NOMO-1 treated with dmso at 0.1 percent for 144 hours (cell line): Measurements from ENCODE around the gene PTPRU.

Experiments used
- DNase-seq: peaks from one replicate; lab custom pipeline; 2025; ENCODE audit not compliant: unreplicated experiment; lab: John Stamatoyannopoulos, UW

Gene PTPRU

DNA sequence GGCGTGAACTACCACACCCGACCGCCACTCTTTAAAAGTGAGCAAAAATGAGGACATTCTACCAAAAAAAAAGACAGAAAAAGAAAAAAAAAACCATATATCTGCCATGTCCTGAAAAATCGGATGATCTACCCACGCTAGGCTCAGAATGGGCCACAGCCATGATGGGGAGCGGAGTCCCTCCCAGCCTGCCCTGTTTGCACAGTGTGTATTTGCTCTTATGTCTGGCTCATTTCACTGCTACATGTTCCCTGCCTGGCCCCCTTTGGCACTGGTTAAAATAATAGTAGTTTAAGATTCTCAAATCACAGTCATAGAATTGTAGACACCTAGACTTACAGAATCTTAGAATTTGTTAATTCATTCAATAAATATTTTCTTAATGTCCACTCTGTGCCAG, 121.9 kb downstream of the PTPRU start:
- no peak for DNase-seq

DNA sequence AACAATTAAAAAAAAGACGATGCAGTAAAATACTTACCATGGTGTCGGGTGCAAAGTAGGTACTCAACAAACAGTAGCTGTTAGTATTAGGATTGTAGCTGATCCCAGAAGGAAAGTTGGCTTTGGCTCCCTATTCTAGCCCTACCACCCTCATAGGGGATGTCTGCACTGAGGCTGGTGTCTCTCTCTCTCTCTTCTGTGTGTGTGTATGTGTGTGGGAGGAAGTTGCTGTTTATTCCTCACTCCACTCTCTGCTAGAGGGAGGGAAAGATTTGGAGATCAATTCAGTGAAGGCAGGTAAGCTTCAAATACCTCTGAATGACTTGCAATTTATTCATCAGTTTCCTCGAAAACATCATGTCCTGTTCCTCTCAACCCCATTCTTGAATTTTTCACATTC, 124.4 kb downstream of the PTPRU start:
- no peak for DNase-seq

DNA sequence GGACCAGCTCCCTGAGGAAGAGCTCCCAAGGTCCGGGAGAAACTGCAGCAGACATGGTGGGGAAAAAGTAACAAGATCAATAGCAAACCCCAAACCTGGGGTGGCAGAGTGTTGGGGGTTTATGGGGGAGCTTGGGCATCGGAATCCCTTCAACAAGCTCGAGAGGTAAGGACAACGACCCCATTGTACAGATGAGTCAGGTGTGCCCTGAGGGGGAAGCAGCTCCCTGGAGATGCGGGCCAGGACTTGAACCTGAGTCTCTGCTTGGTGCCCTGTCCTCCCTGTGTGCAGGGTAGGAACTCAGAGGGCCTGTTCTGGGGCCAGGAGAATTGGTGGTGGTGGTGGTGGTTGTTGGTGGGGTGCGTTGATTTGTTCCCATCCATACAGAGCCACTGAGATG, 125.4 kb downstream of the PTPRU start:
- no peak for DNase-seq

DNA sequence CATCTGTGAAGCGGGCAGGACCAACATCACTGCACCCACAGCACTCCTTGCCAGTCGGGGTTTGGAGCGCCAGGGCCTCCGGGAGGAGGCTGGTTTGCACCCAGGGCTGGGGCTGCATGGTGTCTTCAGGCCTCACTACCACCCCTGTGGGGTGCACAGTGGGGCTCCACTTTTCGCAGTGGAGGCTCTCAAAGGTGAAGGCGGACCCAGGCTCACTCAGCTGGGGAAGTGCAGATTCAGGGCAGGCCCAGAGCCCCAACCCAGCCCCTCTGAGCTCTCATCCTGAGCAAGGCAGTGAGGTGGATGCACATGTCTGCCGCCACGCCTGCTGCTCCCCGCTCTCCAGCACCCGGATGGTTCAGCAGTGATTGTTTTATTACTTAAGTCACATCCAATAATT, 125.8 kb downstream of the PTPRU start:
- DNase-seq: no peak

DNA sequence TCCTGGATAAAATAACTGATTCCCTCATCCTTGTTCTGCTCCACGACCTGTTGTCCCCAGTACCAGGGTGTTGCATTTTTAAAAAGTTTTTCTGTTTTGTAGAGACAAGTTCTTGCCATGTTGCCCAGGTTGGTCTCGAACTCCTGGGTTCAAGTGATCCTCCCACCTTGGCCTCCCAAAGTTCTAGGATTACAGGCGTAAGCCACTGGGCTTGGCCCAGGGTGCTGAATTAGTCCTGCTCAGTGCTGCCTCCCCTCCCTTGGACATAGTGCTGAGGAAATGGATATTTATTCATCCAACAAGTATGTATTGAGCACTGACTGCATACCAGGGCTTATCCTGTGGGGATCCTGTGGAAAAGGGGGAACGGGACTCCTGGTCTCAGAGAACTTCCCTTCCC, 126.4 kb downstream of the PTPRU start:
- no peak for DNase-seq

DNA sequence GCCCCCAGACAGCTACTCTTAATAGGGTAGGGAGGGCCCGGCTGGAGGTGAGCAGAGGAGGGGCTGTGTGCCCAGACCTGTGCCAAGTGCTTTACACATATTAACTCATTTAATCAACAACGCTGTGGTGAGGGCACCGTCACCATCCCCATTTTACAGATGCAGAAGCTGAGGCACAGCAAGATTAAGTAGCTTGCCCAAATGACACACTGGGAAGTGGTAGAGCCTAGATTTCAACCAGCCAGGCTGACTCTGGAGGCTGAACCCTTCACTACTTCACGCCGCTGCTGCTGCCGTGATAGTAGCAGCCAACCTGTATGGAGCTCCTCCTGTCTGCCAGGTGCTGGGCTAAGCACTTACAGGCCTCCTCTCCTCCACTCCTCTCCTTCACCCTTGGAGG, 127.2 kb downstream of the PTPRU start:
- no peak for DNase-seq

DNA sequence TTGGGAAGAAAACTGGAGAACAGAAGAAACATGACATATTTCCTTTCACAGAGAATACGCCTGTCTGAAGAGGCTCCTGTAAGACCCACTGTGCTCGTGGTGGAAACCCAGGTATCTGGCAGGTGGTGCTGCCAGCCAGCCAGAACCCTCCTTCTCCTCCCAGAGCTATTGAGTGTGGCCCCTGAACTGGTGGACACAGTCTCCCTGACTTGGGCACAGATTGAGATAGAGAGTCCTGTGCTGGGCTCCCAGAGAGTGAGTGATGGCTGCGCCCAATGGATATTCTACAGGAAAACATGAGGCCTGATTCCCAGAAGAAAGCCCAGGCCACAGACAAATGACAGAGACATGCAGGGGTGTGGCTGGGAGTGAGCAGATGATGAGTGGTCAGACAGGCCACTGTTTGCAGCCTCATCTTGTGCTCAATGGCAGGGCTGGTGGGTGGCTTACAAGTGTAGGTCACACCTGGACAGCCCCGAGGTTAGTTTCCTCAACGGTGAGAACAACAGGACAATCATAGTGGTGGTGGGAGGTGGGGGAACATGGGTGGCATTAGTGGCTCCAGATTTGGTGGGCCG, 127.9 kb downstream of the PTPRU start:
- DNase-seq: no peak

DNA sequence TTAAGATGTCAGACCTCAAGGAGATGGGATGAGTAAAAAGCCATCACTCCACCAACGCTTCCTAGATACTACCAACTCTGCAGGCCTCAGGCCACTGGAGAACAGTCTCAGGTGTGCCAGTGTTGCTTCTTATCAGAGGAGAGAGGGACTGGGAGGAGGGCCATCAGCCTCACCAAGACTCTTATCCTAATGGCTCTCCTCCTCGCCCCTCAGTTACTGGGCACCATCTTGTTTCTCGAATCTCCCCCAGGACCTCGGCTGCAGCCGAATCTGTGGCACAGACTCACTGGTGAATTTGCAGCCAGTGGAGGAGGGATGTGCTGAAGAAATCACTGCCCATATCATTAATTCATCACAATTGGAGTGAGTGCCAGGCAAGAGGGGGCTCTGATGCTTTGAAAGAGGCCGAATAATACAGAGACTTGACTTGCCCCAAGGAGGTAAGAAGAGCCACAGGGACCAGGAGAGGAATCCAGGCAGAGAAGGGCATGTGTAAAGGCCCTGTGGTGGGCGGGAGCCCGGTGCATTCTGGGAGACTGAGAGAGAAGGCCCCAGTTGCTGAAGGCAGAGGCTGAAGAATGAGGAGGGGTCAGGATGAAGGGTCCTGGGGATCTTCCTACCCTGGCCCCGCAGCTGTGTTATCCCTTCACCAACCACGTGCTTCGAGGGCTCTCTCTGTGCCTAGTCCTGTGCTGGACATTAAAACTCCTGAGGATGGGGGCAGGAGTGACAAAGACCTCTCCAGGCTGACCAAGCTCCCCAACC, 129.8 kb downstream of the PTPRU start:
- DNase-seq: no peak

DNA sequence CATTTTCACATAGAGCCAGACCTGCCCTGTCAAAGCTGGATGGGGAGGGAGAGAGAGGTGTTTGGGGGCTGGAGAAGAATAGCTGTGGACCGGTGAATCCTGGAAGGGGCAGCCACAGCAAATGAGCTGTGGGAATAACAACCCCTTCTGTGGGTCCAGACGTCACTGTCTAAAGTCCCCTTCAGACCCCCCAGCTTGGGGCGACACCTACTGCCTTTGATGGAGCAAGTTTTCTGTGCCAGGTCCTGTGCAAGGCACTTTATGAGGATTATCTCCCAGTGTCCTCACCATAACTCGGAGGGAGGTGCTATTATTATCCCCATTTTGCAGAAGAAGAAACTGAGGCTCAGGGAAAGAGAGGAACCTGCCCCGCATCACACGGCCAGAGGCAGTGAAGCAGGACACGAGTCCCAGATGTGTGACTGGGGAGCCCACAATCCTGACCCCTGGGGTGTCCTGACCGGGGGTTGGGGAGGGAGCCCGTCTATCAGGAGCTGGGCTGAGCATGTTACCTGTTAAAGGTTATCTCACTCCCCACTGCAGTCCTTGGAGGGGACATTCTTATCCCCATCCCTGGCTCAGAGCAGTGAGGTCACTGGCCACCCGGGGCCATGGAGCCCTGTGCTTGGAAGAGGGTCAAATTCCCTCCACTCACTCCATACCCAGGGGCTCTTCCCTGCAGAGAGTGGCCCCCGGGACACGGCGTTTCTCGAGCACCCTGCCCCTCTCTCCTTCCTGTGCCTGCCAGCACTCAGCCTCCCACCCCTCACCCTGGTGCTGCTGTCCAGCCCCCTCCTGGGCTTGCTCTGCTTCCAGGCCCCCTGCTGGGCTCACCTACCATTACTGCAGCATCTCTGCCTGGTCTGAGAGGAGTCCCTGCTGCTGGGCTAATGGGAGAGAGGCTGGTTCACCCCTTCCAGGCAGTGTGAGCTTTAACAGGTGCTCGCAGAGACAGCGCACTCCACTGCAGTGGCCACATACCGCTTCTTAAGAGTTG, 132.9 kb downstream of the PTPRU start:
- no peak for DNase-seq

DNA sequence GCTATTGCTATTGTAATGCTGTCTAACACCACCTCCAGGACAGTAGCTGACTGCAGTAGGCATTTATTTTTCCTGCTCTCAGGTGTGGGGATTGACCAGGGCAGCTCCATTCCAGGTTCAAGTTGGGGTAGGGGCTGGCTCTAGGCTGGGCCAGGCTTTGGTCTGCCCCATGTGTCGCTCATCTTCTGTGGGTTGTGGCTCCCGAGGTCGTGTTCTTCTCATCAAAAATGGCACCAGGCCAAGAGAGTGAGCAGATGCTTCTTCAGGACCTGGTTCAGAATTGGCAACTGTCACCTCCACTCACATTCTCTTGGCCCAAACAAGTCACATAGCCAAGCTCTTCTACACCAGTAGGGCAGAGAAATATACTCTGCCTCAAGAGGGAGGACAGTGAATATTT, 133.7 kb downstream of the PTPRU start:
- no peak for DNase-seq

DNA sequence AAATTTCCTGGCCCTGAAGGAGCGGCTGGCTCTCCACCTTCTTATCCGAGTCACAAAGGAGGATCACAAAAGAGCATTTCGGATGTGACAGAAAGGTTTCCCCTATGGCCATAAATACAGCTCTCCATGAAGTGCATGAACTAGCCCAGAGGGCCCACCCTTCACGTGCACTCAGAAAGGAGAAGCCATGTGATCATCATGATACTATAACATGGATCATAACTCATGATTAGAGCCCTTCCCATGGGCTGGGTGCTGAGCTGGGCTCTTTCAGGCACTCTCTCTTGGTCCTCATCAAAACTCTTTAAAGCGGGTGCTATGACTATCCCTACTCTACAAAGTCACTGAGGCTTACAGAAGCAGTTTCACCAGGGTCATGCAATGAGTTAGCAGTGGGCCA, 135.0 kb downstream of the PTPRU start:
- no peak for DNase-seq

DNA sequence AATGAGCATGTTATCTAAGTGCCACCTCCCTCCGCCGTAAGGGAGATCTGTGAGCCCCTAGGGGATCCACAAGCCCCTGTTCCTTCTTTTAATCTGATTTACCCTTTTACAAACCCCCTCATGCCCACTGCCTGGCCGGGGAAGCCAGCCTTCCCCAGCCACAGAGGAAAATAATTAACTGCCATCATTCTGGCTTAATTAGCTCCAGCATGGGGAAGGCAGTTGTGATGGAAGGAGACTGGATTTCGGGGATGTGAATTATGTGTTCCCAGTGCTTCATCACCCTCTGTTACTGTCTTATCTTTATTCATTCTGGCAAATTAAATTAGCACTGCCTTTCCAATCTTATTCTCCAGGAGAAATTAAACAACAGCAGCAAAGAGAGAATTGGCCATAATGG, 135.8 kb downstream of the PTPRU start:
- no peak for DNase-seq
